Tibial artery (tissue), 4 donors: ENCODE measurements around the gene TMEM35B.

Experiments used
- DNase-seq, 2 donors: peaks; one replicate each; pipeline ENCODE4 v3.0.0-alpha.2; 2019
- H3K27ac ChIP-seq, 2 donors: fragments of 200-600 bp; sonication (generic) in 1 of 2; 1 replicate in 1 of 2; 2 replicates in 1 of 2; pipeline ENCODE4 v1.5.1; 2018 to 2019; ENCODE audit warnings: mild to moderate bottlenecking in 1 of 2
- H3K27me3 ChIP-seq, 2 donors: fragments of 200-600 bp; sonication (generic) in 1 of 2; one replicate each; pipeline versions ENCODE4 v1.5.1 to v1.6.0; 2016 to 2019
- H3K36me3 ChIP-seq, 3 donors: fragments of 200-600 bp; sonication (generic) in 2 of 3; one replicate each; pipeline ENCODE4 v1.5.1; 2016 to 2019; ENCODE audit warnings: mild to moderate bottlenecking in 2 of 3
- H3K4me1 ChIP-seq, 4 donors: fragments of 200-600 bp; sonication (generic) in 2 of 4; 1 replicate in 3 of 4; 2 replicates in 1 of 4; pipeline ENCODE4 v1.5.1; 2016 to 2019
- H3K4me3 ChIP-seq, 2 donors: fragments of 200-600 bp; sonication (generic) in 1 of 2; 1 replicate in 1 of 2; 2 replicates in 1 of 2; pipeline ENCODE4 v1.5.1; 2018 to 2019; ENCODE audit warnings: mild to moderate bottlenecking in 2 of 2
- H3K9me3 ChIP-seq, 3 donors: fragments of 200-600 bp; sonication (generic) in 1 of 3; one replicate each; pipeline ENCODE4 v1.5.1; 2016 to 2019
- intact Hi-C: fragments of 100-400 bp; cut with DNase I; formaldehyde crosslinking; loops from one replicate; pipeline ENCODE4 v1.15.0; 2023; ENCODE audit warnings: low total_unique reads
- TF ChIP-seq, protein P1 (sequence below), 2 experiments: fragments of 200-600 bp in 1 of 2; fragments of 450-650 bp in 1 of 2; IDR thresholded peaks; one replicate each; pipeline ENCODE4 v1.5.1; 2017 to 2019; ENCODE audit warnings: antibody characterized with exemption in 2 of 2, mild to moderate bottlenecking in 1 of 2, moderate library complexity in 1 of 2

TMEM35B gene

GRCh38 chr1:34982820-34983376 lies 2.2 kb downstream of the TMEM35B start:
- H3K4me3 ChIP-seq: no peak overlapping the region
- DNase-seq: no peak
- no peaks in the 10 kb centered on the region for H3K9me3 ChIP-seq
- intact Hi-C loops: loop anchor here (10.0 kb wide), 1 partner anchor 52 kb away; the partner anchor contains the start of gene ZMYM6
- H3K4me1 ChIP-seq: peaks cover 6 to 28% (median 19%) of the 10 kb centered on the region in 4 donors
- no peak overlapping the region for H3K27ac ChIP-seq
- TF ChIP-seq, protein P1, sequence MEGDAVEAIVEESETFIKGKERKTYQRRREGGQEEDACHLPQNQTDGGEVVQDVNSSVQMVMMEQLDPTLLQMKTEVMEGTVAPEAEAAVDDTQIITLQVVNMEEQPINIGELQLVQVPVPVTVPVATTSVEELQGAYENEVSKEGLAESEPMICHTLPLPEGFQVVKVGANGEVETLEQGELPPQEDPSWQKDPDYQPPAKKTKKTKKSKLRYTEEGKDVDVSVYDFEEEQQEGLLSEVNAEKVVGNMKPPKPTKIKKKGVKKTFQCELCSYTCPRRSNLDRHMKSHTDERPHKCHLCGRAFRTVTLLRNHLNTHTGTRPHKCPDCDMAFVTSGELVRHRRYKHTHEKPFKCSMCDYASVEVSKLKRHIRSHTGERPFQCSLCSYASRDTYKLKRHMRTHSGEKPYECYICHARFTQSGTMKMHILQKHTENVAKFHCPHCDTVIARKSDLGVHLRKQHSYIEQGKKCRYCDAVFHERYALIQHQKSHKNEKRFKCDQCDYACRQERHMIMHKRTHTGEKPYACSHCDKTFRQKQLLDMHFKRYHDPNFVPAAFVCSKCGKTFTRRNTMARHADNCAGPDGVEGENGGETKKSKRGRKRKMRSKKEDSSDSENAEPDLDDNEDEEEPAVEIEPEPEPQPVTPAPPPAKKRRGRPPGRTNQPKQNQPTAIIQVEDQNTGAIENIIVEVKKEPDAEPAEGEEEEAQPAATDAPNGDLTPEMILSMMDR (IDR thresholded peaks at IDR 0.05): no peak
- no peaks in the 10 kb centered on the region for H3K27me3 ChIP-seq
- peaks cover 0 to 18% (median 2%) of the 10 kb centered on the region in 3 donors for H3K36me3 ChIP-seq

- H3K27ac ChIP-seq: no peak overlapping the region
- intact Hi-C loops: loop anchor here (10.0 kb wide), 1 partner anchor 54 kb away; the partner anchor contains the start of gene ZMYM6
- DNase-seq: no peak
- peaks cover 6 to 20% (median 14%) of the 10 kb centered on the region in 4 donors for H3K4me1 ChIP-seq
- H3K9me3 ChIP-seq: no peaks in the 10 kb centered on the region
- peaks cover 0 to 33% (median 0%) of the 10 kb centered on the region in 3 donors for H3K36me3 ChIP-seq
- no peaks in the 10 kb centered on the region for H3K27me3 ChIP-seq
- TF ChIP-seq, protein P1 (IDR thresholded peaks at IDR 0.05): no peak
- no peak overlapping the region for H3K4me3 ChIP-seq
These were observed 4.4 kb downstream of the TMEM35B start for GRCh38 chr1:34980715-34981114.

GRCh38 chr1:34978921-34979320 lies 6.2 kb downstream of the TMEM35B start:
- Histone ChIP-seq H3K36me3 (peaks cover 0 to 33% (median 0%) of the 10 kb centered on the region in 3 donors), H3K27ac (no peak overlapping the region), H3K9me3 (no peaks in the 10 kb centered on the region), H3K4me1 (peaks cover 3 to 13% (median 10%) of the 10 kb centered on the region in 4 donors), H3K27me3 (no peaks in the 10 kb centered on the region), H3K4me3 (no peak overlapping the region)
- intact Hi-C loops: no loop called here
- DNase-seq: no peak
- TF ChIP-seq, protein P1 (IDR thresholded peaks at IDR 0.05): no peak

- Histone ChIP-seq H3K27ac (no peak overlapping the region), H3K4me3 (no peak overlapping the region)
- intact Hi-C loops: no loop called here
These were observed 7.3 kb downstream of the TMEM35B start for GRCh38 chr1:34977858-34978257.

DNA sequence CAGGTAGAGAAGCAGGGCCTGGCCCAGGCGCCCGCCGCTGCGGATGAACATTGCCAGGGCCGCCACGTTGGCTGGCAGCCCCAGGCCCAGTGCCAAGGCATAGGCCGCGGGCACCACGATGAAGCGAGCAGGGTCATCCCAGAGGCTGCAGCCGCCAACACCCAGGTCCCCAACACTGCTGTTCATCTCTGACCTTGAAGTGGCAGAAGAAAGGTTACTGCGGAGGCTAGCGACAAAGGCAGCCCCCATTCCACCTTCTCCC lies 8.0 kb downstream of the TMEM35B start:
- Histone ChIP-seq H3K4me3 (no peak overlapping the region), H3K4me1 (no peaks in the 10 kb centered on the region), H3K27me3 (no peaks in the 10 kb centered on the region), H3K36me3 (peaks cover 0 to 32% (median 0%) of the 10 kb centered on the region in 3 donors), H3K9me3 (no peaks in the 10 kb centered on the region), H3K27ac (no peak overlapping the region)
- TF ChIP-seq, protein P1 (IDR thresholded peaks at IDR 0.05): no peak
- intact Hi-C loops: no loop called here
- DNase-seq: no peak

More at GRCh38 chr1:34977858-34978257, 7.3 kb downstream of the TMEM35B start:
- DNase-seq: no peak
- TF ChIP-seq, protein P1 (IDR thresholded peaks at IDR 0.05): no peak
- H3K4me1 ChIP-seq: peaks cover 0 to 3% (median under 1%) of the 10 kb centered on the region in 4 donors
- H3K36me3 ChIP-seq: peaks cover 0 to 33% (median 0%) of the 10 kb centered on the region in 3 donors
- H3K9me3 ChIP-seq: no peaks in the 10 kb centered on the region
- H3K27me3 ChIP-seq: no peaks in the 10 kb centered on the region
